NCI-H2227 treated with DMSO at 0.1 percent for 48 hours (cell line): Measurements from ENCODE around the gene RIMBP3B.
"Not testable (repeated sequence)": the region's sequence is repeated elsewhere in the genome, so short reads cannot be mapped to it uniquely, and the experiment has no call there.

Experiments
- DNase-seq: peaks from one replicate; lab custom pipeline; 2025; lab: John Stamatoyannopoulos, UW

The RIMBP3B gene

GRCh38 chr22:21416375-21416774 is 32.8 kb downstream of the RIMBP3B start:
- not testable (repeated sequence) for DNase-seq

- DNase-seq = not testable (repeated sequence)
These were observed 33.7 kb downstream of the RIMBP3B start, which contains the start of gene HIC2 for GRCh38 chr22:21417227-21417746. Gene HIC2, plus strand, starts transcription at chr22:21417371. Its CDS starts 25,461 bp downstream, at chr22:21442832.

DNA sequence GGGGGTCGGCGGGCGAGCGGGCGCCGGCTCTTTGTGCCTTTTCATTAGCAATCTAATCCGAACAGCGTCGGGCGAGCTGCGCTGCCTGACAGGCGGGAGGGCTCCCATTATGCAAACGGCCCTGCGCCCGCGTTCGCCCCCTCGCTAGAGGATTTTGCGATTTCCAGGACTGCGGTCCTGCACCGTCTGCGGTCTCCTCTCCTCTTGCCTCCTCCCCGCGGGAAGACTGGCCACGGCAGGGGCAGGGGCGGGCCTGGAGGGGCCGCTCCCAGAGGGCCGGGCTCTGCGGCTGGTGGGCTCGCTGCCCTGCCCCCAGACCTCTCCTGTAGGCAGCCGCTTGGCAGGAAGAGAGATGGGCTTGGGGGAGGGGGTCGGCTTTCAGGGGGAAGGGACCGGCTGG is 34.3 kb downstream of the RIMBP3B start:
- DNase-seq = not testable (repeated sequence)

DNA sequence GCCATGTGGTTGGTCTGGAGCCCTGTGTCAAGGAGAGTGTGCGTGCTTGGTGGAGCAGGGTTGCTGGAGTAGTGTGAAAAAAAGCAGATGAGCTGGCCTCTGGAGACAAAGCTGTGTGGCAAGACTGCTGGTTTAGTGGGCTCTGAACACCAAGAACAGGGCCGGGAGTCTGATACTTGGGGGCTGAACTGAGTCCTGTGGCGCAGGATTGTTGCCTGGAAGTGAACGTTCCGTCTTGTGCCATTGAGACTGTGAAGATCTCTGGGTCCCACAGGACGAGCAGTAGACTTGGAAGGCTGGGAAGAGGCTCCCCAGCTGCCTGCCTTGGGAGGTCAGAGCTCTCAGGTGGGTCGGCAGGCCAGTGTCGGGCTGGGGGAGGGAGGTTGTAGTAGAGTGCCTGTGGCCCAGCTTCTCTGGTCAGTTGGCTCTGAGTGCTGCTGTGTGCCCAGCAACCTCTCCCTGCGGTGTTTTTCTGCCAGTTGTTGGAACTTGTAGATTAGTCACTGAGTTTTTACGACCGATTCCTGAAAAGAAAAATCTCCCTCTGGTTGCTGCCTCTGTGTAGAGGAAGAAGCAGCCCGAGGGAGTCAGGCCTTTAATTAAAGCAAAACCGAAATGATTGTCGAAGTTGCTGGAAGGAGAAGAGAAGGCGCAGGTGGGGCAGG is 35.6 kb downstream of the RIMBP3B start:
- not testable (repeated sequence) for DNase-seq

DNA sequence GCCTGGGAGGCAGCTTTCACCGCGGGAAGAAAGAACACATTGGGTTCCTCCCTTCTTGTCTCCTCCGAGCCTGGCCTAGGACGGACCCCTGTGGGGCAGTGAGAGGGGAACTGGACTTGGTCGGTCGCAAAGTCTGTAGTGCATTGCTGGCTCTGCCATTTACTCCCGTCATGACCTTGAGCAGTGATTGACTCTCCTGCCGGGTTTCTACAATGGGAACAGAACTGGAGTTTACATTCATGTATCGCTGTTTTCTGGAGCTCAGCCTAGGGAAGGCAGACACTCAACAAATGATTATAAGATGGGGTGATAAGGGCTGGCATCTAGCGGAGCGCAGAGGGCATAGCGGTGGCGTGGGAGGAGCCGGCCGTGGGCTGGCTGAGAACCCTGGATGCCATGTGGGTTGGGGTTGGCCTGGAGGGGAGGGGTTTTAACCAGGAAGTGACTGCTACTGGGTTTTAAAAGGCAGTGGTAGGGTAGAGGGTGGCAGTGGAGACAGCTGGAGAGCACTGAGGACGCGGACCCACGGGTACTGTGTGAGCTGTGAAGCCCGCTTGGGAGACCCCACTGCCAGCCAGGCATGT is 36.7 kb downstream of the RIMBP3B start:
- DNase-seq = not testable (repeated sequence)

DNA sequence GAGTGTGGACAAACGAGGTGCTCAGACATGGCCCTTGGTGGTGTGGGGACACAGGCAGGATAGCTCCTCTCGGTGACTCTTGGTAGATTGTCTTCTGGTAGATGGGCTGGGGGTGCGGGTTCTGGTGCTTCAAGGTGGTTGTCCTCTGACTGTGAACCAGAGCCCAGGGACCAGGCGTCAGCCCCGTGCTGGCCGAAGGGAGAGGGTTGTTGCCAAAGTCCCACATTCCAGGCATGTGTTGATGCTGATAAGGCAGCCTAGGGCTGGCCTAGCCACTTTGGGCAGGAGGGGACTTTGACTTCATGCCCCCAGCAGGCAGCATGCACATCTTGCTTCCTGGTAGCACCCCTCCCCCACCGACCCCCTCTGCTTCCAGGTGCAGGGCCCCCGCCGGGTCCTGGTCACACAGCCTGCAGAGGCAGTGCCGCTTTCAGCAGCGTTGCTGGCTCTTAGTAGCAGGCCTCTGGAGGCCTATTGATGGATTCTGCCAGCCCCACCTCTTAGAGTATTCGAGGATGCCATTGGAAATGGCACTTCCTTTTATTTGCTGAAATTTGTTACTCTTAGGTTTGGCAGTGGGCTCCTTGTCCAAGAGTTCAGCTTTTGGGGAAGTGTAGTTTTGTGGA is 40.6 kb downstream of the RIMBP3B start:
- not testable (repeated sequence) for DNase-seq

DNA sequence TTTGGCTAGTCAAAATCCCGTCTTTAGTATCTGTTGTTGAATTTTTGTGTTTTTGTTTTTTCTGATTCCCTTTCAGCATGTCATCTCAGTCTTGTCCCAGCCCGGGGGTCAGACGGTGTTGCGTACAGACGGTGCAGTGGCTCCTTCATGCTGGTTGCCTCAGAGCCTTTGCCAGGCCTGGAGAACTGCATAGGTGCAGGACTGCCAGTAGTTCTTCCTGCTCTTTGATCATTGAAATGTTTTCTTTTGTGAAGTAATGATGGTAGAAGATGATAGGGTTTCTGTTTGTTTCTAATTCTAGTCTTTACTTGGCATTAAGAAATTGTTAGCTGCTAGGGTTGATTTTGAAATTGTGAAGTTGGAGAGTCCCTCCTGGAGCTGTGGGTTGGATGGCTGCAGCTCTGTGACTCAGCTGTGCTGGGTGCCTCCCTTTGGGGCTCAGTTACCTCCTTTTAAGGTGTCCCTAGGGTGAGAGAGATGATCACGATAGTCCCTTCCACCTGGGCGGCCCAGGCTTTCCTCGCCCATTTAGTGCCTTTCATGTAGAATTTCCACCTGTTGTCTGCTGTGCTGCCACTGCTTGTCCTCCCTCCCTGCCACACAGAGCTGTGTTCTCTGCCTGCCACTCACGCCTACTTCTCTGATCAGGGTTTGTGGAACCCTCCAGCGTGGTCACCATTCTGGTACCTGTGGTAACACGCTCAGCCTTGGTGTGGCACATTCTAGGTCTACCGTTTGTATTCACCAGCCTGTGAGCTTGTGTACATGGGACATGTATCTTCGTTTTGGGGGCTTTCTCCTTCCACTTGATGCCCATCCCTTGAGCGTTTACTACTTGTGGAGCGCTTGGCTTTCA is 51.1 kb downstream of the RIMBP3B start:
- not testable (repeated sequence) for DNase-seq

GRCh38 chr22:21435998-21436810 is 52.7 kb downstream of the RIMBP3B start:
- DNase-seq = not testable (repeated sequence)

DNA sequence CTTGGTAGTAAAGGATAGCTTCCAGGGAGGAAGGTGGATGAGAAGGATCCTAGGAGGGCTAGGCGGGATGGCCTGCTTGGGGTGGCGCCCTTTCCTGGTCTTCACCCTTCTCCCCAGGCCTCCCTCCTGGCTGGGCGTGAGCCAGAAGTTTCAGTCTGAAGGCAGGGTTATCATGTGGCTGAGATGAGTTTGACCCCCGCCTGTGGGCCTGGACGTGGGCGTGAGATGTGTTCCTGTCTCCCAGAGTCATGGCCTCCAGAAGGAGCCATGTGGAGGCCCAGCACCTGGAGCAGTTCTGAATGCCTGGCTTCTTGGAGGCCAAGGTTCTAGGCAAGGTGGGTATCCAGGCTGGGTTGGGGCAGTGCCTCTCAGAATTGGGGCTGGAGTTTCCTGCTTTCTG is 54.5 kb downstream of the RIMBP3B start:
- DNase-seq = not testable (repeated sequence)
